ENCODE results near the gene SPNS2. TPM values are rescaled to one million over a fixed set of nuclear protein-coding genes. Genes with fewer than 3 reads are reported as not detected.

SPNS2 gene
- polyA plus RNA-seq, 1 donor (not counting 4 experiments of a cell fraction or from before 2014, with no cell fraction given) = 0.10 TPM

GRCh38 chr17:4490109-4490591, 8.5 kb upstream of the SPNS2 start:
- no peak for FAIRE-seq
- no peak overlapping the region for H3K27ac ChIP-seq (ENCODE audit: control insufficient read depth, insufficient read depth, low read length)
- H3K79me2 ChIP-seq (ENCODE audit: control insufficient read depth, insufficient read depth, low read length) = no peaks in the 10 kb centered on the region
- no peak overlapping the region for H3K4me3 ChIP-seq (ENCODE audit: control insufficient read depth in 2 of 3, extremely low read depth in 1 of 3, insufficient read depth in 2 of 3, low read depth in 1 of 3, low read length in 3 of 3)
- dilution Hi-C loops (cut with MboI; ENCODE audit: extremely low pct_ligation_motif_present, low sequenced_read_pairs) = no loop called here
- no peak for TF ChIP-seq EZH2 (IDR thresholded peaks at IDR 0.05; ENCODE audit: low read length)
- TF ChIP-seq CTCF (optimal IDR thresholded peaks at IDR 0.05 in 1 of 3, IDR thresholded peaks at IDR 0.05 in 1 of 3, conservative IDR thresholded peaks at IDR 0.05 in 1 of 3; ENCODE audit: extremely low read depth in 1 of 3, insufficient read depth in 2 of 3, low read length in 3 of 3) = no peak
- no peaks in the 10 kb centered on the region for H4K20me1 ChIP-seq (ENCODE audit: control insufficient read depth, extremely low read depth, insufficient read depth, low read length)
- no peak for DNase-seq (ENCODE audit: low read depth, low spot score)
- no peaks in the 10 kb centered on the region for H3K27me3 ChIP-seq (ENCODE audit: control insufficient read depth, extremely low read depth, insufficient read depth, low read length)
- no peaks in the 10 kb centered on the region for H3K9me1 ChIP-seq (ENCODE audit: control insufficient read depth, extremely low read depth, insufficient read depth, low read length)
- no peak overlapping the region for H3K4me2 ChIP-seq (ENCODE audit: control insufficient read depth, extremely low read depth, insufficient read depth, low read depth, low read length)
- H3K36me3 ChIP-seq (ENCODE audit: control insufficient read depth in 2 of 2, extremely low read depth in 1 of 2, insufficient read depth in 2 of 2, low read length in 2 of 2) = no peaks in the 10 kb centered on the region
- H2AFZ ChIP-seq (ENCODE audit: control insufficient read depth, low read length) = no peak overlapping the region
- H3K9me3 ChIP-seq (ENCODE audit: control insufficient read depth, low read depth, low read length) = no peaks in the 10 kb centered on the region
- no peak overlapping the region for H3K9ac ChIP-seq (ENCODE audit: control insufficient read depth, extremely low read depth, insufficient read depth, low read length)
- peaks cover 7% of the 10 kb centered on the region for H3K4me1 ChIP-seq (ENCODE audit: control insufficient read depth, extremely low read depth, insufficient read depth, low read length)

GRCh38 chr17:4490637-4491061, 8.0 kb upstream of the SPNS2 start:
- dilution Hi-C loops (cut with MboI; ENCODE audit: extremely low pct_ligation_motif_present, low sequenced_read_pairs) = no loop called here
- H3K9me1 ChIP-seq (ENCODE audit: control insufficient read depth, extremely low read depth, insufficient read depth, low read length) = no peaks in the 10 kb centered on the region
- TF ChIP-seq CTCF (optimal IDR thresholded peaks at IDR 0.05 in 1 of 3, IDR thresholded peaks at IDR 0.05 in 1 of 3, conservative IDR thresholded peaks at IDR 0.05 in 1 of 3; ENCODE audit: extremely low read depth in 1 of 3, insufficient read depth in 2 of 3, low read length in 3 of 3) (no peak), EZH2 (IDR thresholded peaks at IDR 0.05; ENCODE audit: low read length) (no peak)
- no peaks in the 10 kb centered on the region for H3K27me3 ChIP-seq (ENCODE audit: control insufficient read depth, extremely low read depth, insufficient read depth, low read length)
- DNase-seq (ENCODE audit: low read depth, low spot score) (no peak), FAIRE-seq (no peak)
- no peaks in the 10 kb centered on the region for H4K20me1 ChIP-seq (ENCODE audit: control insufficient read depth, extremely low read depth, insufficient read depth, low read length)
- H3K27ac ChIP-seq (ENCODE audit: control insufficient read depth, insufficient read depth, low read length) = no peak overlapping the region
- peaks cover 7% of the 10 kb centered on the region for H3K4me1 ChIP-seq (ENCODE audit: control insufficient read depth, extremely low read depth, insufficient read depth, low read length)
- no peaks in the 10 kb centered on the region for H3K9me3 ChIP-seq (ENCODE audit: control insufficient read depth, low read depth, low read length)
- H2AFZ ChIP-seq (ENCODE audit: control insufficient read depth, low read length) = no peak overlapping the region
- no peaks in the 10 kb centered on the region for H3K36me3 ChIP-seq (ENCODE audit: control insufficient read depth in 2 of 2, extremely low read depth in 1 of 2, insufficient read depth in 2 of 2, low read length in 2 of 2)
- no peak overlapping the region for H3K4me2 ChIP-seq (ENCODE audit: control insufficient read depth, extremely low read depth, insufficient read depth, low read depth, low read length)
- H3K79me2 ChIP-seq (ENCODE audit: control insufficient read depth, insufficient read depth, low read length) = no peaks in the 10 kb centered on the region
- H3K4me3 ChIP-seq (ENCODE audit: control insufficient read depth in 2 of 3, extremely low read depth in 1 of 3, insufficient read depth in 2 of 3, low read depth in 1 of 3, low read length in 3 of 3) = no peak overlapping the region
- H3K9ac ChIP-seq (ENCODE audit: control insufficient read depth, extremely low read depth, insufficient read depth, low read length) = no peak overlapping the region
